Activated CD4-positive, alpha-beta T cell treated with anti-CD3 and anti-CD28 coated beads, Interleukin-2, amount 10 ng/mL, durations not matched to agents 7 days and 5 days (primary cell): ENCODE data around the gene BLOC1S3. TPM values are rescaled to one million over a fixed set of nuclear protein-coding genes. Genes with fewer than 3 reads are reported as not detected.

Experiments
- CTCF ChIA-PET: fragments of 350-600 bp; sonication (Branson Sonifier 250); formaldehyde crosslinking; loops from one replicate; lab custom pipeline; 2021; ENCODE audit warnings: antibody characterized with exemption; lab: Charles Lee
- POLR2A ChIA-PET: fragments of 350-600 bp; sonication (Branson Sonifier 250); formaldehyde crosslinking; loops from one replicate; lab custom pipeline; 2021; ENCODE audit warnings: antibody characterized with exemption; lab: Charles Lee
- DNase-seq: peaks from one replicate; pipeline ENCODE4 v3.0.0-alpha.2; 2020
- H3K27ac Mint-ChIP-seq: one replicate; pipeline ENCODE4 v1.8.0; 2021; ENCODE audit warnings: mild to moderate bottlenecking, moderate library complexity, mixed read lengths
- H3K27me3 Mint-ChIP-seq: one replicate; pipeline ENCODE4 v1.8.0; 2021; ENCODE audit warnings: mixed read lengths
- H3K36me3 Mint-ChIP-seq: one replicate; pipeline ENCODE4 v1.8.0; 2021; ENCODE audit warnings: low read depth, mixed read lengths
- H3K4me1 Mint-ChIP-seq: one replicate; pipeline ENCODE4 v1.8.0; 2021; ENCODE audit warnings: mixed read lengths
- H3K4me3 Mint-ChIP-seq: one replicate; pipeline ENCODE4 v1.8.0; 2021; ENCODE audit warnings: mild to moderate bottlenecking, moderate library complexity, mixed read lengths
- H3K9me3 Mint-ChIP-seq: one replicate; pipeline ENCODE4 v1.8.0; 2021; ENCODE audit warnings: mixed read lengths
- total RNA-seq, 2 experiments: library from RNA; stranded (reverse); gene quantifications; one replicate each; pipeline ENCODE4 v1.2.3, GENCODE V29; 2021

The BLOC1S3 gene, protein sequence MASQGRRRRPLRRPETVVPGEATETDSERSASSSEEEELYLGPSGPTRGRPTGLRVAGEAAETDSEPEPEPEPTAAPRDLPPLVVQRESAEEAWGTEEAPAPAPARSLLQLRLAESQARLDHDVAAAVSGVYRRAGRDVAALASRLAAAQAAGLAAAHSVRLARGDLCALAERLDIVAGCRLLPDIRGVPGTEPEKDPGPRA
- 10 to 100 TPM; 15.3 to 19.7 TPM for total RNA-seq

DNA sequence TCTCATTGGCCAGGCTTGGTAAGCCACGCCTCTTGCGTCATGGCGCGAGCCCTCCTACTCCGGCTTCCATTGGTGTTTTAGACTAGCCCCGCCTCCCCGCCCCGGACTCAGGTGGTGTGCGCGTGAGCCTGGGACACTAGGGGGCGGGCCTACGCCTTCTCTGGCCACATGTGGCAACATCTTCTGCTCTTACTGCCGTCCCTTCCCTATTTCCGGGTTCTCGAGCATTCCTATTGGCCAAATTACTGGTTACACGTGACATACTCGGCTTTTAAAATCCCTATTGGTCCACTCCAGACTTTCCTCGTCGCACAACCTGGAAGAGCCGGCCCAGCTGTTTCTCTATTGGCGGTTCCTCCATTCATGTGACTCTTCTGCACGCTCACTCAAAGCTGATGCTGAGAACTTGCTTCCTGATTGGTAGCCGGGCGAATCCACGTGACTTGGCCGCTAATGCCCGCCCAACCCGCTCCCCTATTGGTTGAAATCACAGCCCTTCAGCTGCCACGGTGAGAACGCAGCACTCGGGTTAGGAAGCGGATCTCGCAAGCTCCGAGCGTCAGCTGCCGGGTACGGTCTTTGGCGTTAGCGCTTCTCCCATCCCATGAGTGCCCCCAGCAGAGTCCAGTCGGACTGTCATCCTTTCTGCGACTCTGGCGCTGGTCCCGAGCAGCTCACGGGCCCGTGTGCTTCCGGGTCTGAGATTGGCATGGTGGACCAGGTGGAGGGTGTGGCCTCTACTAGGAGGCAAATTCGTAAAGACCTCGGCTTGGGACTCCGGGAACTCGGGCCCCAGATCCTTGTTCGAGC, at the start of gene BLOC1S3:
BLOC1S3 (plus strand) TSS at position 523 of the 810 bp plus-strand sequence. CDS start 513 bp downstream, outside the sequence.
- H3K4me1 Mint-ChIP-seq = peaks cover 49% of the 10 kb centered on the region

DNA sequence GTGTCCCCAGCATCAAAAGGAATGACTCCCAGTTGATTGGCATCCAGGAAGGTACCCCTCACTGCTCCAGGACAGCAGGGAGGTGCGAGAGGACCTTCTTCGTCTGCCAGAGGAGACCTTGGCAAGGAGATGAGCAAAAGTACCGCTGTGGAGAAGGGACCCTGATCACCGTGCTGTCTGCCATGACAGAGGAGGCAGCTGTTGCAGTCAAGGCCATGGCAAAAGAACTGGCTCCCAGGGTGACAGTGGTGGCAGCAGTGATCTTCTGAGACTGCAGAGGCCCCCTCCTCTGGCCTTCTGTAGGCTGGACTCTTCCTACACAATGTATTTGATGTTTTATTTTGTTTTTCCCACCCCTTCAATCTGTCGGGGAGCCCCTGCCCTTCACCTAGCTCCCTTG, 49.8 kb upstream of the BLOC1S3 start:
- ChIA-PET POLR2A (no interaction called here), CTCF (no interaction called here)
- no peaks in the 10 kb centered on the region for H3K36me3 Mint-ChIP-seq
- H3K27ac Mint-ChIP-seq = no peak overlapping the region
- DNase-seq = no peak
- no peaks in the 10 kb centered on the region for H3K9me3 Mint-ChIP-seq
- no peak overlapping the region for H3K4me3 Mint-ChIP-seq
- peaks cover 15% of the 10 kb centered on the region for H3K4me1 Mint-ChIP-seq
- H3K27me3 Mint-ChIP-seq = no peaks in the 10 kb centered on the region

More for the DNA sequence above, at the start of gene BLOC1S3:
- H3K36me3 Mint-ChIP-seq = peaks cover 16% of the 10 kb centered on the region
- H3K9me3 Mint-ChIP-seq = no peaks in the 10 kb centered on the region
- H3K27me3 Mint-ChIP-seq = no peaks in the 10 kb centered on the region
- DNase-seq = peak; percentile 100
- H3K4me3 Mint-ChIP-seq = peak within 1 kb of the TSS; percentile 83
- CTCF ChIA-PET = interaction anchor here (0.5 to 2.1 kb wide), 11 partner anchors 10 to 288 kb away, joined by 3 to 11 read pairs (median 3); no protein-coding TSS in a partner anchor
- POLR2A ChIA-PET = interaction anchor here (0.6 to 0.9 kb wide), 2 partner anchors 84 to 86 kb away, joined by 4 to 6 read pairs; no protein-coding TSS in a partner anchor
- peak within 1 kb of the TSS; percentile 94 for H3K27ac Mint-ChIP-seq

DNA sequence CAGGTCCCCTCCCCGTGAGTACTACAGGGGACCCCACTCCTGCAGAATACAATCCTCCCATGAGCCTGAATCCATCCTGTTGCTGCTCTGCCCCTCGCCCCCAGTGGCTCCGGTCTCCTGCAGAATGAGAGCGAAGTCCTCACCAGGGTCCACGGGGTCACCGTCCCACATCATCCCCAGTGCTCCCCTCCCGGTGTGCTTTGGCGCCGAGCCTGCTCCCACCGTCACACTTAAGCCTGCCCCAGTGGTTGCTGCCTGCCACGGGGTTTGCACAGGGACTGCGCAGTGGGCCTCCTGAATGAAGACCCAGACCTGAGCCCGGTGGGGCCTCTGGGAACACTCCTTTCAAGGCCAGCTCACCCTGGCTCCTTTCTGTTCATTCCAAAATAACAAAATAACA, 48.3 kb upstream of the BLOC1S3 start:
- H3K36me3 Mint-ChIP-seq = no peaks in the 10 kb centered on the region
- no peak overlapping the region for H3K27ac Mint-ChIP-seq
- no peak for DNase-seq
- ChIA-PET CTCF (no interaction called here), POLR2A (no interaction called here)
- H3K9me3 Mint-ChIP-seq = no peaks in the 10 kb centered on the region
- no peaks in the 10 kb centered on the region for H3K27me3 Mint-ChIP-seq
- no peak overlapping the region for H3K4me3 Mint-ChIP-seq
- peaks cover 14% of the 10 kb centered on the region for H3K4me1 Mint-ChIP-seq

DNA sequence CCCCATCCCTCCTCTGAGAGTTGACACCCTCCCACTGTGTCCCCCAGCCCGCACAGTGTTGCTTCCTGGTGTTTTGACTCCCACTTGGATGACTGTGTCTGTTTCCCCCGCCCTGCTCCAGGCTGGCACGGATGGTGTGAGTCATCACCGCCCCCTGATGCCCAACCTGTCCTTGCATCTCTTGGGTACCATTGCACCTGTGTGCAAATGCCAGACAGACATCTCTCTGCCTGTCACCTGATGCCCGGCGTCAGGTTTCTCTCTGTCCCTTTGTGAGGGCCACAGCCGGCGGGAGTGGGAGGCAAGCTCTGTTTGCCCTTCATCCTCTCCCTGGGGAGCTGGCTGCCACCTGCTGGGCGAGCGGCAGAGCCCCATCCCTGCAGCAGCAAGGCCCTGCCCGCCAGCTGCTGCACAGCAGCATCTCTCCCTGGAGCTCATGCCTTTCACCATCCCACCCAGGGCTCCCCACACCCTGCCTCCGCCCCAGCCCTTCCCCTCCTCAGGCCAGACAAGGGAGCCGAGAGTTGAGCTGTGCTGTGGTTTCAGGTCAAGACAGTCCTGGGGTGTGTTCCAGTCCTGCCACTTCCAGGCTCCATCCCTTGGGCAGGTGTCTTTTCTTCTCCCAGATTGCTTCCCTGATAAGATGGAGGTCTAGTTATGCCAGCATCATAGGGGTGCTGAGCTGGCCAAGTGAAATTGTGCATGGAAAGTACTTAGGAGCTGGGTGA, 47.5 kb upstream of the BLOC1S3 start:
- no peaks in the 10 kb centered on the region for H3K27me3 Mint-ChIP-seq
- no peaks in the 10 kb centered on the region for H3K36me3 Mint-ChIP-seq
- ChIA-PET POLR2A (no interaction called here), CTCF (no interaction called here)
- H3K9me3 Mint-ChIP-seq = no peaks in the 10 kb centered on the region
- H3K27ac Mint-ChIP-seq = no peak overlapping the region
- no peak for DNase-seq
- H3K4me1 Mint-ChIP-seq = peaks cover 11% of the 10 kb centered on the region
- no peak overlapping the region for H3K4me3 Mint-ChIP-seq

DNA sequence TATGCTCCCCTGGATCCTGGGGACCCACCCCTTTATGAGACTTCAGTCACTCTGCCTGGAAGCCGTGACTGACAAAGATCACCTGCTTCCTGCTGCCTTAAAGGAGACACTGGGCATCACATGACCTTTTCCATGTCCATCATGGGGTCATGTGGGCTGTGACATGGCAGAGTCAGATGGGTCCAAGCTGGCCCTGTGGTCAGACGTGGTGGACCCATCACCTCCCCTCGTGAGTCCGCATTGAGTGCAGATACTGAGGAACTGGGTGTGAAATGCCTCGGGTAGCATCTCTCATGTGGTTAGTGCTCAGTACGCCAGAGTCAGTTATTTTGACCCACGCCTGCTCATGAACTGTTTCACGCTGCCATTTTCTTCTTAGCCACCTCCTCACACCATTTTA, 44.9 kb upstream of the BLOC1S3 start:
- ChIA-PET POLR2A (no interaction called here), CTCF (no interaction called here)

DNA sequence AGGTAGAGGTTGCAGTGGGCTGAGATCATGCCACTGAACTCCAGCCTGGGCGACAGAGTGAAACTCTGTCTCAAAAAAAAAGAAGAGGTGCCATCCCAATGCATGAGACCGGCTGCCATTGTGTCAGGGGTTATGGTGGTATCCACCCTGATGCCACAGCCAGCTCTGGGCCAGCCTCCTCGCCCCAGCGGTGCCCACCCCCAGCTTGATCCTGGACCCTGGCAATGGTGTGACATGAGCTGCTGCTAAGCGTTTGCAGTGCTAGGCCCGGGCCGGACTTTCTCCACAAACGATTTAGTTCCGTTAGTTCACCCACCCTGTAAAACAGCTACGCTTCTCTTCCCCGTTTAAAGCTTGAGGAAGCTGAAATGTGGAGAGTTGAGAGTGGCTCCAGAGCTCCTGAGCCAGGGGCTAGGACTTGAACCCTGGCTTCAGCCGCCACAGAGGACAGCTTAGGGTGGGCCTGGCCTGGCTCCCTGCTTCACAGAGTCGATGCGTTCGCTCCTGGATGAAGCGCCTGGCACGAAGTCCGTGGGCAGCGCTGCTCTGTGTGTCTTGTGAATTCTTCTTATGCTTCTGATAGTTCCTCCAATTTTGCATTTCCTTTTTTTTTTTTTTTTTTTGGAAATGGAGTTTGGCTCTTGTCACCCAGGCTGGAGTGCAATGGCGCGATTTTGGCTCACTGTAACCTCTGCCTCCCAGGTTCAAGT, 43.3 kb upstream of the BLOC1S3 start:
- CTCF ChIA-PET = interaction anchor here (1.6 kb wide), 1 partner anchor 17 kb away, joined by 6 read pairs; no protein-coding TSS in a partner anchor
- POLR2A ChIA-PET = no interaction called here
- Mint-ChIP-seq H3K27me3 (no peaks in the 10 kb centered on the region), H3K4me1 (peaks cover 11% of the 10 kb centered on the region), H3K4me3 (no peak overlapping the region), H3K27ac (no peak overlapping the region), H3K9me3 (no peaks in the 10 kb centered on the region), H3K36me3 (no peaks in the 10 kb centered on the region)
- no peak for DNase-seq

More for the DNA sequence above, 44.9 kb upstream of the BLOC1S3 start:
- Mint-ChIP-seq H3K4me1 (peaks cover 11% of the 10 kb centered on the region), H3K4me3 (no peak overlapping the region), H3K27me3 (no peaks in the 10 kb centered on the region), H3K36me3 (no peaks in the 10 kb centered on the region), H3K27ac (no peak overlapping the region), H3K9me3 (no peaks in the 10 kb centered on the region)
- no peak for DNase-seq

DNA sequence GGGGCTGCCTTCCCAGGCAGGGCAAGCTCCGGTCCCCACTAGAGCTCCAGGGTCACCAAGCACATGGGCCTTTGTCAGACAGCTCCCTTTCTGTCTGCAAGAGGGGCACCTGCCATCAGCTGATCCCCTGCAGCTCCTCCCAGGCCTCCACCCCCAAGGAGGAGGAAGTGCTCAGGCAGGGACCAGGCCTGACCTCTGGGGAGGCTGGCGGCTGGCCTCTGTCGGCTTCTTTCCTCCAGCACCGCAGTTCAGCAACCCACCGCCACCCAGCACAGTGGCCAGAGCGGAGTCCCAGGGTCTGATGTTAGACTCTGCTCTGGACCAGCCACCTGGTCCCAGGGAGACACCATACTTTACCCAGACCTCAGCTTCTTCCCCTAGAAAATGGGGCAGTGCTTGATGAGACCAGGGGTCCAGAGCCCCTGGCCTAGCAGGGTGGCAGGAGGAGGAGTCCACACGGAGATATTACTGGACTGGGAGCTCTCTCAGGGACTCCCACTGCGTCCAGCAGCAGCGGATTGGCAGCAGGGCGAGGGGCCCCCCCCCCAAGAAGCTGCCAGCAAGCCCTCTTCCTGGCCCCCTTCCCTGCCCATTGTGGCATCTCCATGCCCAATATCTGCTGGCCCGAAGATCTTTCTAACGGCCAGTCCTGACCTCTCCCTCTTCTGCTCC, 41.9 kb upstream of the BLOC1S3 start:
- DNase-seq = no peak
- Mint-ChIP-seq H3K4me3 (no peak overlapping the region), H3K27ac (no peak overlapping the region), H3K36me3 (peaks cover 2% of the 10 kb centered on the region), H3K9me3 (no peaks in the 10 kb centered on the region), H3K27me3 (no peaks in the 10 kb centered on the region), H3K4me1 (peaks cover 4% of the 10 kb centered on the region)
- ChIA-PET CTCF (interaction anchor here (0.7 to 1.6 kb wide), 2 partner anchors 19 to 1485 kb away, joined by 5 to 6 read pairs; no protein-coding TSS in a partner anchor), POLR2A (interaction anchor here (0.6 kb wide), 1 partner anchor 29 kb away, joined by 3 read pairs; no protein-coding TSS in a partner anchor)

DNA sequence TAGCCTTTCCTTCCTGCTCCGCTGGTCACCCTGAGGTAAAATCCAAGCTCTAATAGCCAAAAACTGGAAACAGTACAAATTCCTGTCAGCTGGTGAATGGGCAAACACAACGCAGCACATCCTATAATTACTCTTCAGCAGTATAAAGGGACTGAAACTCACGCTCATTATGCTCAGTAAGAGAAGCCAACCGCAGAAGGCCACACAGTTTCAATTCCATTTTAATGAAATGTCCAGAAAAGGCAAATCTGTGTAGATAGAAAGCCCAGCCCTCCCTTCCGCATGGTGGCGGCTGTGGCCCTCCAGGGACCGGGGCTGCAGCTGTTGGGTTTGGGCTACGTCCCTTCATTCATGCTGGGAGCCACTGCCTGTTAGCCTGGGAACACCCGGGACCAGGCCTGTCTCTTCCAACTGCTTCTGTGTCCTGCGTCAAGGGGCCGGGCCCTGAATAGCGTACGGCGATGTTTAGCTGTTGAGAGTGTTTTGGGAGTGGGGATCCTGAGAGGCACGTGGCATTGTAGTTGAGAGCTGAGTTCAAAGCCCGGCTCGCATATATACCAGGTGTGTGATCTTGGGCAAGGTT, 41.3 kb upstream of the BLOC1S3 start:
- Mint-ChIP-seq H3K4me3 (no peak overlapping the region), H3K4me1 (peaks cover 4% of the 10 kb centered on the region), H3K27ac (no peak overlapping the region), H3K36me3 (peaks cover 2% of the 10 kb centered on the region), H3K9me3 (no peaks in the 10 kb centered on the region), H3K27me3 (no peaks in the 10 kb centered on the region)
- CTCF ChIA-PET = interaction anchor here (0.7 kb wide), 1 partner anchor 1485 kb away, joined by 5 read pairs; no protein-coding TSS in a partner anchor
- POLR2A ChIA-PET = no interaction called here
- DNase-seq = no peak

DNA sequence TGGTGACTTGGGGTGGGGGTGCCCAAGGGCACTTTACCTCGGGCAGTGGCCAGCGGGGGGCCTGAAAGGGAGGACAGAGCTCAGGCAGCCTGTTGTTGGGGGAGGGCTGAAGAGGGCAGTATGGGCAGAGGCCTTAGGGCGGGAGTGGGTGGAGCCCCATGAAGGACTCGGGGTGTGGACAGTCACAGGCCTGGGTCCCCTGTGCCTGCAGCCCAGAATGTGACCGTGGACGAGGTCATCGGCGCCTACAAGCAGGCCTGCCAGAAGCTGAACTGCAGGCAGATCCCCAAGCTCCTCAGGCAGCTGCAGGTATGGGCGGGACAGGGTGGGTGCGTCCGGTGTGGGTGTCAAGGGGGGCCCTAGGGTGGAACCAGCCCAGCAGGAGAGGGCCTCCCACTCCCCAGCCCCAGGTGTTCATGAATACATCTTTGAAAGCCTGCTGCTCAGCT, 40.3 kb upstream of the BLOC1S3 start:
- POLR2A ChIA-PET = no interaction called here
- Mint-ChIP-seq H3K27ac (no peak overlapping the region), H3K9me3 (no peaks in the 10 kb centered on the region), H3K27me3 (no peaks in the 10 kb centered on the region), H3K4me3 (no peak overlapping the region), H3K4me1 (peaks cover 4% of the 10 kb centered on the region), H3K36me3 (peaks cover 7% of the 10 kb centered on the region)
- no peak for DNase-seq
- CTCF ChIA-PET = interaction anchor here (0.6 kb wide), 1 partner anchor 9 kb away, joined by 5 read pairs; no protein-coding TSS in a partner anchor

DNA sequence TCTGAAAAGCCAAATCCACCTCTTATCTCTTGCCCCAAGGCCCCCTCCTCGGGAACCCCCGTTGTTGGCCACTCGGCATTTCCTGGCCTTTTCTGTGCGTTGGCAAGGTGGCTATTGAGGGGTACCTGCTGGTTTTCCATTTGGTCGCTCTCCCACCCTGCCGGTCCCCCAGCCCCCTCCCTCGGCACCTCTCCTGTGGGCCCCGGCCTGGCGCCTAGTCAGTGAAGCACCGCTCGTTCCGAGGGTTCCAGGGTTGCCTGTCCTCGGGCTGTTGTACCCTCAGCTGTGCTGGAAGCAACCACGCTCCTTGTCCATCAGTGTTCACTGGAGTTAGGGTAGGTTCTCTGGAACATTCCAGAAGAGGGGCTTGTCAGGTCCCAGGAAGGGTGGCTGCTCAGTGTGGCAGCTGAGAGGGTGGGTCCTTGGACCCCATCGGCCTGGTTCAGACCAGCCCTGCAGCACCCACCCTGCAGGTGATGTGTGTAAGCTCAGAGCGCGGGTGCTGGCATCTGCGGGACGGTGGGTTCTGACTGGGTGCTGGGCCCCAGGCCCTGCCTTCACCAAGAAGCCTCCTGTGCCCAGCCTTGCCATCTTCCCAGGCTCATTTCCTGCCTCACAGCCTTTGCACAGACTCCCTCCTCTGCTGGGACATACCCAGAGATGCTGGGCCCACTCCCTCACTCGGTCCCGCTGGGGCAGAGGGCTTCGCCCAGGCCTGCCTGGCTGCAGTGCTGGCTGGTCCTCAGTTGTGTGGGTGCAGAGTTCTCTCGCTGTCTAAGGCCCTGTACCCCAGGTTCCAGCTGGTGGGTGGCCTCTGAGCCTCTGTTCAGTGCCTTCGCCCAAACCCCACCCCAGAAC, 39.1 kb upstream of the BLOC1S3 start:
- Mint-ChIP-seq H3K36me3 (peaks cover 7% of the 10 kb centered on the region), H3K4me1 (peaks cover 4% of the 10 kb centered on the region), H3K9me3 (no peaks in the 10 kb centered on the region), H3K27me3 (no peaks in the 10 kb centered on the region), H3K4me3 (no peak overlapping the region), H3K27ac (no peak overlapping the region)
- ChIA-PET CTCF (no interaction called here), POLR2A (no interaction called here)
- no peak for DNase-seq

DNA sequence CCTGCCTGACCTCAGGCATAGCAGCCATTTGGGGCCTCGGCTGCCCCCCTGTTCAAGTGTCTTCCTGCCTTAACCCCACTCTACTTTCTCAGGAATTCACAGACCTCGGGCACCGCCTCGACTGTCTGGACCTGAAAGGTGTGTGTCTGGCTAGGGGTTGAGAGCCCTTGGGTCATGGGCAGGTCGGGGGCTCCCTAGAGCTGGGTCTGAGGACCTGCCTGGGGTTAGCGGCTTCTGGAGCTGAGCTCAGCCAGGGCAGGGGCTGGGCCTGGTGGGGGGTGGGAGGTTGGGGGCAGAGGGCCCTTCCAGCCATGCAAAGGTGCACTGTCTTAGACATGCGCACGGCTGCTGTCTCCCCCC, 38.5 kb upstream of the BLOC1S3 start:
- DNase-seq = no peak
- CTCF ChIA-PET = interaction anchor here (0.5 kb wide), 1 partner anchor 170 kb away, joined by 5 read pairs; no protein-coding TSS in a partner anchor
- POLR2A ChIA-PET = no interaction called here
- Mint-ChIP-seq H3K4me3 (no peak overlapping the region), H3K36me3 (peaks cover 7% of the 10 kb centered on the region), H3K27me3 (no peaks in the 10 kb centered on the region), H3K4me1 (peaks cover 4% of the 10 kb centered on the region), H3K9me3 (no peaks in the 10 kb centered on the region), H3K27ac (peak overlapping the region; percentile 36)
